NCI-H1436 (cell line): ENCODE data around the gene VCP.

Source experiments
- DNase-seq: peaks from one replicate; lab custom pipeline; 2025; lab: John Stamatoyannopoulos, UW

Gene VCP

DNA sequence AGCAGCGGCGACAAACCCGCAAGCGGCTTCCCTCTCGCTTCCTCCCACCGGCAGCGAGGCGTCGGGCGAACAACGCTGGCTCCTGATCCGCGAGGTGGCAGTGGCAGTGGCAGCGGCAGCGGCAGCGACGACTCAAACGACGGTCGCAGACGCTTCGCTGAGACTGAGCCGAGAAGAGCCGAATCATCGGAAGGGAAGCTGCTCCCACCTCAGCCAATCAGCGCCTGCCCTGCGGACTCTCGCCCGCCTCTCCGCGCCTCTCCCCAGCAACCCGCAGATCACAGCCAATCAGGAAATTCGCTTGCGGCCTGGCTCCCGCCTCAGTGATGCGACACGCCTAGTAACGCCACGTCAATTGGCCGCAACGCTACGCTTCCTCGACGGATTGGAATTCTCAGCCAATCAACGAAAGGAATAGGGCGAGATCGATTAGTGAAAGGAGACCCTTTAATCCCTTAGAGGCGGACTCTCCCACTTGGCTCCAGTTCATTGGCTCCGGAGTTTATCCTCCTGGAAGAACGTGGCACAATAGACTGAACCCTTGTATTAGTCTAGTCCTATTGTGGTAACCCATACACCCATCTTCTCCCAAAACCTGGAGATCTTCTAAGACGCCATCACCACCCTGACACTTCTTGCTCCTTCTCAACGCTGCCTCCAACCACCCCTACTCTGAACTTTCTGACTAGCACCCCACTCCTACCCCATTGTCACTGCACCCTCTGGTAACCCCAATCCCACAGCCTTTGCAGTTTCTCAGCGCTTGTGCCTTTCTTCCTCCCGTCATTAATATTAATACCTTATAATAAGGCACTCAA is at the start of gene VCP:
TSS of gene VCP (minus strand) at position 165 of the 818 bp plus-strand sequence. CDS start 272 bp downstream, outside the sequence.
- DNase-seq, result peak; percentile 99

GRCh38 chr9:35116898-35117551 is 44.6 kb upstream of the VCP start:
- DNase-seq, result peak; percentile 88

- DNase-seq, result no peak
These were observed 44.1 kb upstream of the VCP start for GRCh38 chr9:35116539-35116897.

DNA sequence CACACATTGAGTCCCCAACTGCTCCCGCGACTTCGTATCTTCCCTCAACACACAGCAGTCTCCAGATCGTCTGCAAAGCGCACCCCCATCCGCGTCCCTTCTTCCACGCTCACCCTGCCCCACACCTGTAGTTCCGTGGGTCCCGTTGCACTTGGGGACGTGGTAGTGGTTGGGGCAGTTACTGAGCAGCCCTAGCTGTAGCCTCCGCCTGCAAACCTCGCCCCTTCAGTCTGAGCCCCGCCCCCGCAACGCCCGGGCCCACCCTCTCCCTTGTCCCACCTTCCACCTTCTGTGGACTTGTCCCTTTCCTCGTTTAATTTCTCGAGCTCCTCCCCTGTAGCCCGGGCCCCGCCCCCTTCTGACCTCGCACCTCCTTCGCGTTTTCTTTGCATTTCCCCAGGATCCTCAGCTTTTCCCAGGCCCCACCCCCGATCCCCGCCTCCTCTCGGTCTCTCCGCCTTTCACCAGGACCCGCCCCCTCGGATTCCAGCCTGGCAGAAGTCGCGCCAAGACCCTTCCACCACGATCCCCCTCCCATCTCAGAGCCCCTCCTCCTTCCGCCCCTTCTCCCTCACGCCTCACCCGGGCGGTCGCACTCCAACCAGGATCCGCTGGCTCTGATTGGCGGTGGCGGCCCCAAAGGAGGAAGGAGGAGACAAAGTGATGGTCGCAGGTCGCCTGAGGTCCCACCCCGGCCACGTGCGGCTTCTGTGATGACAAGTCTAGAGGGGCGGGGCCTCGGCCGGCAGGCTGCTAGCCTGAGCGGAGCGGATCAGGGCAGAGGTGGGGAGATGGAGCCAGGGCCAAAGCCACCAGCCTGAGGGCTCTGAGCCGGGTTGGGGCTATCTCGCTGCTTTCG is 43.5 kb upstream of the VCP start, which contains the start of gene ATOSB:
TSS of gene ATOSB (minus strand) at position 183 of the 859 bp plus-strand sequence. CDS start 7,588 bp downstream, outside the sequence.
- DNase-seq, result peak; percentile 89

- no peak for DNase-seq
These were observed 42.6 kb upstream of the VCP start for GRCh38 chr9:35114840-35115628.

DNA sequence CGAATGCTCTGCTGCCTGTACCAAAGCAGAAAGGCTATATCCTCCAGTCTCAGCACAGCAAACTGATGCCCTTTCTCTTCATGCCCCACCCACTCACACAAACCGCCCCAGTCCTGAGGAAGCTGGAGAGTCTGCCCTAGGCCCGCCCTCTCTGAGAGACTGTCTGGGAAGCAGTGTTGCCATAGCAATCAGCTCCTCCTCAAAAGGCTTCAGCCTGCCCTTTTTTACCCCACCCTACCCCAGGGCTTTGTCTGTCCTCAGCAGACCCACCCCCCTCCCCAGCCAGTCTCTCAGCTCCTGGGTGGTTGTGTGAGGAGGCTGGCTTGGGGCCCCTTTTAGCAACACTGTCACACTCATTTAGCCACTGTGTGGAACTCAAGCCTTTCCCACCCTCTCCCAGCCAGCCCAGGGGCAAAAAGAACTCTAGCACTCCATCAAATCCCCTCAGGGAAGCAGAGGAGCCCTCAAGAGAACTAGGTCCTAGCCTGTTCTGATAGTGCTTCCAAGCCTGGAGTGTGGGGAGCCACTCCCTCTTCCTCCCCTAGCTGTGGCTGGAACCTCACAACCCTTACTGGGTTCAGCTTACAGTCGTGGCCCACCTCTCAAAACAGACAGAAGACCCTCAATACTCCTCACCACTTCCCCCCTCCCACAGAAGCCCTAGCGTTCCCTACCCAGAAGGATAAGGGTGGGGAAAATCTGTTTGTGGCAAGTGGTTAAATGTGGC is 41.9 kb upstream of the VCP start:
- DNase-seq, result peak; percentile 87

- no peak for DNase-seq
These were observed 40.0 kb upstream of the VCP start for GRCh38 chr9:35112257-35113020.

- DNase-seq, result peak; percentile 98
These were observed 38.8 kb upstream of the VCP start for GRCh38 chr9:35111001-35111933.

DNA sequence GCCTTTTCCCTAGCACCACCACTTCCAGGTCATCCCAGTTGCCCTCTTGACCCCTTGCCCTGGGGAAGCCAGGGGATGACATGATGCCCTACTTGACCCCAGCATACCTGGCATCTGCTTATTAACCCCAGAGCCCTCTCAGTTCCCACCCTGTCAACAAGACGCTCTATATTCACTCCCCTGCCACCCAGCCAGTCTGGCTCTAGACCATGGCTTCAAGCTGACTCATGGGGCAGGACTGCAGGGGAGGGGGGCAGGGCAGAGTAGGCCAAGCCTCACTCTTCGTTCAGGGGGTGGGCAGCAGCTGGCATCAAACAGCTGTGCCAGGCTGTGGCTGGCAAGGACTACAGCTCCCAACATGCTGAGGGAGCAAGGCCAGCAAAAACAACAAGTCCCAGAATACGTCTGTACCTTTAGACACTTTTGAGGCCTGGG is 37.9 kb upstream of the VCP start:
- no peak for DNase-seq

DNA sequence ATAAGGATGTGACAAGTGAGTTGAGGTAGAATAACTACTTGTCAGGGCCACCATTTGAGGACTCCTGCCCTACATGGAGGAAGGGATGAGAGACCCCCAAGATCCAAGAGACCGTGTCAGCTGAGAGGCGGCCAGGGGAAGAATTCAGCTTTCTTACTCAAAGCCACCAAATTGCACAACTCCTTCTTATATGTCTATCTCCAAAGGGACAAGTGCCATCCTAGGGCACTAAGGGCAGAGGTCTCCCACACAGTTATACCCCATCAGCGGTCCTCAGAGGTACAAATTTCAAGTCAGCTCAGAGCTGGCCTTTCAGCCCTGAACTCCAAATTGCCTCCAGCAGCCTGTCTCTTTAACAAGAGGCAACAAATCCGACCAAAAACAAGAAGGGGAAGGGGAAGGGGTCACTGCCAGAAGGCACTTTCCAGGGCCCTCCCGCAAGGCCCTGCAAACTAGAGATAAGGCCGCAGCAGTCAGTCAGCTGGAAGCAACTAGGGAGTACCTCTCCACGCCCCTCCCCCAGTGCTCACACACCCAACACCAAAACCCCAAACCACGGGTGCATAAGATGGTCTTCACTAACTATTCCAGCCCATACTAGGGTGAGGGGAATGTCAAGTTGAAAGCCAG is 36.6 kb upstream of the VCP start:
- DNase-seq, result no peak

- DNase-seq, result no peak
These were observed 36.0 kb upstream of the VCP start for GRCh38 chr9:35108461-35108860.

DNA sequence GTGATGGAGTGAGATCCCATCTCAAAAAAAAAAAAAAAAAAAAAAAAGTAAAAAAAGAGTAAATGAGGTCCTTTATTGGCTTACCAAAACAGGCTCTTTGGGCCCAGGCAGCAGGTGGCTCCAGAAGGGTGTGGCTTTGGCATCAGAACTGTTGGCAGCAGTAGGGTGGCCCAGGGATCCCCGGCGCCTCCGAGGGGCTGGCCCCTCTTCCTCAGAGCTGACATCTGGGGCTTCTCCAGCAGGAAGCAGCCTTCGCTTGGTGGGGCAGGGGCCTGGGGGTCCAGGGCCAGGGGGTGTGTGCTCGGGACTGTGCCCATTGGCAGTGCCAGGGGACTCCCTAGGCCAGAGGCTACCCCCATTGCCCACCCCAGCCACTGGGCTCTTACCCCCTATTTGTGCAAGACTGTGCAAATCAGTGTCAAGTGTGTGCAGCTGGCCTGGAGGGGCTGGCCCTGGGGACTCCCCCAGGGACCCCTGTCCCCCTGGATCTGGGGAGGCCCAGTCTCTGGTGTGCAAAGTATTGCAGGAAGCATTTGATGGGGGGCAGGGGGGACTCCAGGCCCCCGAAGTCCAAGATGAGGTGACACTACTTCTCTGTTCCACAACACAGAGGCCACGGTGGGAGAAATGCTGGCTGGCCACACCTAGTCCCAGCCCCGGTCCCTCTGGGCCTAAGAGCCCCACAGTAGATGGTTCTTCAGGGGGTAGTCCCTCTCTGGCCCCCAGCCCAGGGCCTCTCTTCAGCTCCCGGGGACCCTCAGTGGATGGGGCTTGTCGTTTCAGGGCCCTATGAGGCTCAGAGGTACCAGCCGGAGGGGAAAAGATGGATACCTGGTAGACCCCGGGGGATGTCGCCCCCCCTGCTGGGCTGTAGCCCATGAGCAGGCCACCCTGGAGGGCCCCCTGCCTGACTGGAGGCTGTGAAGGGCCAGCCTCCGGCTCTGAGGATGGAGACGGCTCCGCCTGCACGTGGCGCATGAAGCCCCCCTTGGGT is 35.2 kb upstream of the VCP start:
- DNase-seq, result no peak

GRCh38 chr9:35106343-35106730 is 33.9 kb upstream of the VCP start:
- DNase-seq, result no peak

GRCh38 chr9:35105571-35106342 is 33.3 kb upstream of the VCP start:
- DNase-seq, result no peak

DNA sequence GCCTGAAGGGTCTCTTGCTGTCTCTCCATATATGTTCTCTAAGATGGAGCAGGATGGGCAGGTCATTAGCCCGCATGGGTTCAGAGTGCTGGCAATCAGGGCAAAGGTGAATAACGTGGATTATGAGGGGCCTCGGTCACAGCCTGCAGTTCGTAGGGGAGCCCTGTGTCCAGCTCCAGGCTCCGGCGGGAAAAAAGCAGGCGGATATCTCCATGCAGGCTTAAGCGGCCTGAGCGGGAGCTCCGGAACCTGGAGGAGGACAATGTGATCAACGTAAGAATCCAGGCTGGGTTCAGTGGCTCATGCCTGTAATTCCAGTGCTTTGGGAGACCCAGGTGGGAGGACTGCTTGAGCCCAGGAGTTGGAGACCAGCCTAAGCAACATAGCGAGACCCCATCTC is 32.7 kb upstream of the VCP start:
- no peak for DNase-seq

- no peak for DNase-seq
These were observed 32.2 kb upstream of the VCP start for GRCh38 chr9:35104586-35104985.
